Endothelial cell (in vitro differentiated cells): ENCODE results near the gene GALNT12. TPM values are rescaled to one million over a fixed set of nuclear protein-coding genes. Genes with fewer than 3 reads are reported as not detected.

ENCODE experiments used
- DNase-seq: peaks from one replicate; pipeline ENCODE4 v3.0.0; 2021; ENCODE audit warnings: low spot score
- H3K27ac Mint-ChIP-seq: one replicate; pipeline ENCODE4 v1.8.0; 2021; ENCODE audit warnings: mixed read lengths, inconsistent platforms; ENCODE audit not compliant: unreplicated experiment
- H3K27me3 Mint-ChIP-seq: one replicate; pipeline ENCODE4 v1.8.0; 2021; ENCODE audit warnings: mild to moderate bottlenecking, moderate library complexity, mixed read lengths, inconsistent platforms; ENCODE audit not compliant: unreplicated experiment
- H3K36me3 Mint-ChIP-seq: one replicate; pipeline ENCODE4 v1.8.0; 2021; ENCODE audit warnings: mild to moderate bottlenecking, low read depth, mixed read lengths, inconsistent platforms; ENCODE audit not compliant: unreplicated experiment
- H3K4me1 Mint-ChIP-seq: one replicate; pipeline ENCODE4 v1.8.0; 2021; ENCODE audit warnings: mild to moderate bottlenecking, mixed read lengths, inconsistent platforms; ENCODE audit not compliant: unreplicated experiment
- H3K4me3 Mint-ChIP-seq: one replicate; pipeline ENCODE4 v1.8.0; 2021; ENCODE audit warnings: mild to moderate bottlenecking, mixed read lengths, inconsistent platforms; ENCODE audit not compliant: unreplicated experiment
- H3K9me3 Mint-ChIP-seq: one replicate; pipeline ENCODE4 v1.8.0; 2021; ENCODE audit warnings: mixed read lengths, inconsistent platforms; ENCODE audit not compliant: unreplicated experiment
- CTCF ChIP-seq: fragments of 200-600 bp; sonication (generic); IDR thresholded peaks from one replicate; pipeline ENCODE4 v1.5.0; 2021; ENCODE audit warnings: antibody characterized with exemption; ENCODE audit not compliant: unreplicated experiment
- total RNA-seq: library from RNA; stranded (reverse); fragmentation: NEBNext Ultra II Directional; extraction: Animal tissue kit (Norgen Biotek cat#: 25700); gene quantifications from one replicate; pipeline ENCODE4 v1.2.1, GENCODE V29; 2021; ENCODE audit not compliant: unreplicated experiment

Gene GALNT12
- total RNA-seq, 1 donor from 2014 or later, result 1.7 TPM

- Mint-ChIP-seq H3K27me3 (peaks cover 19% of the 10 kb centered on the region), H3K36me3 (no peaks in the 10 kb centered on the region), H3K9me3 (no peaks in the 10 kb centered on the region), H3K4me3 (no peak overlapping the region), H3K27ac (no peak overlapping the region), H3K4me1 (peaks cover 9% of the 10 kb centered on the region)
- TF ChIP-seq CTCF, result no peak
- no peak for DNase-seq
Observed at GRCh38 chr9:98811051-98811650, 3.7 kb downstream of the GALNT12 start.

GRCh38 chr9:98815391-98815951, 8.0 kb downstream of the GALNT12 start:
- DNase-seq, result no peak
- Mint-ChIP-seq H3K4me3 (no peak overlapping the region), H3K27me3 (peaks cover 1% of the 10 kb centered on the region)

GRCh38 chr9:98818764-98819163, 11.3 kb downstream of the GALNT12 start:
- H3K36me3 Mint-ChIP-seq, result no peaks in the 10 kb centered on the region
- no peak overlapping the region for H3K27ac Mint-ChIP-seq
- no peak for TF ChIP-seq CTCF
- H3K4me3 Mint-ChIP-seq, result no peak overlapping the region
- no peak for DNase-seq
- H3K9me3 Mint-ChIP-seq, result no peaks in the 10 kb centered on the region
- peaks cover 3% of the 10 kb centered on the region for H3K27me3 Mint-ChIP-seq
- peaks cover 3% of the 10 kb centered on the region for H3K4me1 Mint-ChIP-seq

More at GRCh38 chr9:98815391-98815951, 8.0 kb downstream of the GALNT12 start:
- TF ChIP-seq CTCF, result no peak
- H3K4me1 Mint-ChIP-seq, result no peaks in the 10 kb centered on the region
- H3K27ac Mint-ChIP-seq, result no peak overlapping the region
- no peaks in the 10 kb centered on the region for H3K36me3 Mint-ChIP-seq
- H3K9me3 Mint-ChIP-seq, result no peaks in the 10 kb centered on the region

GRCh38 chr9:98819231-98819630, 11.8 kb downstream of the GALNT12 start:
- Mint-ChIP-seq H3K36me3 (no peaks in the 10 kb centered on the region), H3K4me3 (no peak overlapping the region), H3K27ac (no peak overlapping the region), H3K9me3 (no peaks in the 10 kb centered on the region), H3K27me3 (peaks cover 3% of the 10 kb centered on the region), H3K4me1 (peaks cover 3% of the 10 kb centered on the region)
- no peak for DNase-seq
- no peak for TF ChIP-seq CTCF

- Mint-ChIP-seq H3K4me3 (no peak overlapping the region), H3K4me1 (peaks cover 9% of the 10 kb centered on the region), H3K9me3 (no peaks in the 10 kb centered on the region), H3K27me3 (peaks cover 3% of the 10 kb centered on the region), H3K36me3 (no peaks in the 10 kb centered on the region), H3K27ac (no peak overlapping the region)
- TF ChIP-seq CTCF, result no peak
- no peak for DNase-seq
Observed at GRCh38 chr9:98821831-98822230, 14.4 kb downstream of the GALNT12 start.
